HuH-7 (cell line): Measurements from ENCODE around the gene ULK3.
"Not testable (repeated sequence)": the region's sequence is repeated elsewhere in the genome, so short reads cannot be mapped to it uniquely, and the experiment has no call there.

ENCODE experiments used
- DNase-seq: peaks from one replicate; pipeline ENCODE4 v3.0.0; 2011; ENCODE audit warnings: low spot score

The ULK3 gene

GRCh38 chr15:74842581-74843444 lies at the start of gene ULK3:
TSS of gene ULK3 (minus strand) at chr15:74843156. CDS start at chr15:74843105, 51 bp downstream.
- peak; percentile 98 for DNase-seq

GRCh38 chr15:74892313-74892712 lies 49.4 kb upstream of the ULK3 start:
- DNase-seq: no peak

GRCh38 chr15:74891469-74891868 lies 48.5 kb upstream of the ULK3 start:
- no peak for DNase-seq

- DNase-seq: no peak
Observed at GRCh38 chr15:74890665-74890960, 47.7 kb upstream of the ULK3 start.

- peak; percentile 97 for DNase-seq
Observed at GRCh38 chr15:74889883-74890664, 47.1 kb upstream of the ULK3 start, which contains the start of gene MPI. TSS of gene MPI (plus strand) at chr15:74890042. CDS start at chr15:74890074, 32 bp downstream.

- peak; percentile 56 for DNase-seq
Observed at GRCh38 chr15:74889390-74889882, 46.5 kb upstream of the ULK3 start.

- DNase-seq: no peak
Observed at GRCh38 chr15:74888716-74889115, 45.8 kb upstream of the ULK3 start.

GRCh38 chr15:74887537-74888193 lies 44.7 kb upstream of the ULK3 start:
- DNase-seq: not testable (repeated sequence)

- DNase-seq: no peak
Observed at GRCh38 chr15:74885461-74885860, 42.5 kb upstream of the ULK3 start.

- DNase-seq: no peak
Observed at GRCh38 chr15:74884428-74885223, 41.7 kb upstream of the ULK3 start.

- DNase-seq: no peak
Observed at GRCh38 chr15:74882528-74882927, 39.6 kb upstream of the ULK3 start.

GRCh38 chr15:74878273-74878672 lies 35.3 kb upstream of the ULK3 start:
- DNase-seq: no peak

GRCh38 chr15:74873756-74874424 lies 30.9 kb upstream of the ULK3 start:
- DNase-seq: peak; percentile 60

- DNase-seq: peak; percentile 98
Observed at GRCh38 chr15:74873036-74873755, 30.2 kb upstream of the ULK3 start, which contains the start of gene SCAMP2. TSS of gene SCAMP2 (minus strand) at chr15:74873365. CDS start at chr15:74873255, 110 bp downstream.

- no peak for DNase-seq
Observed at GRCh38 chr15:74872702-74873035, 29.7 kb upstream of the ULK3 start.

- no peak for DNase-seq
Observed at GRCh38 chr15:74870436-74871215, 27.7 kb upstream of the ULK3 start.

- DNase-seq: no peak
Observed at GRCh38 chr15:74869726-74870407, 26.9 kb upstream of the ULK3 start.

- no peak for DNase-seq
Observed at GRCh38 chr15:74869372-74869725, 26.4 kb upstream of the ULK3 start.

- no peak for DNase-seq
Observed at GRCh38 chr15:74868059-74868458, 25.1 kb upstream of the ULK3 start.
